Trophoblast cell (in vitro differentiated cells and primary cell): ENCODE measurements around the gene SFSWAP.
"Not testable (repeated sequence)": the region's sequence is repeated elsewhere in the genome, so short reads cannot be mapped to it uniquely, and the experiment has no call there.

Source experiments
- DNase-seq, 2 donors: peaks; one replicate each; pipeline ENCODE4 v3.0.0-alpha.2; 2016
- H2AFZ ChIP-seq: 2 replicates; pipeline ENCODE4 v1.6.1; 2013; ENCODE audit warnings: low read length, moderate library complexity, mild to moderate bottlenecking; ENCODE audit not compliant: insufficient read depth, poor library complexity
- H2AK5ac ChIP-seq: 2 replicates; pipeline ENCODE4 v1.6.1; 2013; ENCODE audit warnings: mild to moderate bottlenecking, low read length
- H2BK120ac ChIP-seq: 2 replicates; pipeline ENCODE4 v1.6.1; 2013; ENCODE audit warnings: low read length, mild to moderate bottlenecking, moderate library complexity; ENCODE audit not compliant: insufficient read depth, poor library complexity
- H2BK12ac ChIP-seq: 2 replicates; pipeline ENCODE4 v1.6.1; 2013; ENCODE audit warnings: mild to moderate bottlenecking, low read length, moderate library complexity
- H2BK5ac ChIP-seq: 2 replicates; pipeline ENCODE4 v1.6.1; 2013; ENCODE audit warnings: low read length, low read depth, moderate library complexity, mild to moderate bottlenecking; ENCODE audit not compliant: poor library complexity
- H3K14ac ChIP-seq: 2 replicates; pipeline ENCODE4 v1.6.1; 2013; ENCODE audit warnings: mild to moderate bottlenecking, low read length
- H3K18ac ChIP-seq: 2 replicates; pipeline ENCODE4 v1.6.1; 2013; ENCODE audit warnings: mild to moderate bottlenecking, low read length
- H3K23ac ChIP-seq: 2 replicates; pipeline ENCODE4 v1.6.1; 2013; ENCODE audit warnings: low read length
- H3K27ac ChIP-seq: 2 replicates; pipeline ENCODE4 v1.5.1; 2013; ENCODE audit warnings: low read depth, mild to moderate bottlenecking, inconsistent platforms, low read length, moderate library complexity
- H3K27me3 ChIP-seq: 2 replicates; pipeline ENCODE4 v1.6.1; 2013; ENCODE audit warnings: inconsistent platforms, mild to moderate bottlenecking, low read length, moderate library complexity; ENCODE audit not compliant: insufficient read depth
- H3K36me3 ChIP-seq, 2 experiments: 1 replicate in 1 of 2; 2 replicates in 1 of 2; pipeline ENCODE4 v1.6.1; 2013; ENCODE audit warnings: low read length in 2 of 2, mild to moderate bottlenecking in 2 of 2, moderate library complexity in 1 of 2; ENCODE audit not compliant: insufficient read depth in 2 of 2, control insufficient read depth in 1 of 2
- H3K4ac ChIP-seq: 2 replicates; pipeline ENCODE4 v1.6.1; 2013; ENCODE audit warnings: low read depth, mild to moderate bottlenecking, low read length, moderate library complexity
- H3K4me1 ChIP-seq, 2 experiments: 1 replicate in 1 of 2; 2 replicates in 1 of 2; pipeline ENCODE4 v1.6.1; 2013; ENCODE audit warnings: low read length in 2 of 2, mild to moderate bottlenecking in 2 of 2, moderate library complexity in 1 of 2; ENCODE audit not compliant: insufficient read depth in 2 of 2, control insufficient read depth in 1 of 2
- H3K4me2 ChIP-seq: 2 replicates; pipeline ENCODE4 v1.6.1; 2013; ENCODE audit warnings: inconsistent platforms, mild to moderate bottlenecking, low read length, moderate library complexity
- H3K4me3 ChIP-seq: 2 replicates; pipeline ENCODE4 v1.5.1; 2013; ENCODE audit warnings: mild to moderate bottlenecking, low read depth, low read length, inconsistent platforms
- H3K79me1 ChIP-seq: one replicate; pipeline ENCODE4 v1.6.1; 2013; ENCODE audit warnings: low read length
- H3K79me2 ChIP-seq: 2 replicates; pipeline ENCODE4 v1.6.1; 2013; ENCODE audit warnings: low read length, mild to moderate bottlenecking; ENCODE audit not compliant: control insufficient read depth, insufficient read depth, poor library complexity
- H3K9ac ChIP-seq: 2 replicates; pipeline ENCODE4 v1.6.1; 2013; ENCODE audit warnings: mild to moderate bottlenecking, low read length
- H3K9me3 ChIP-seq: 2 replicates; pipeline ENCODE4 v1.6.1; 2013; ENCODE audit warnings: low read depth, mild to moderate bottlenecking, control low read depth, inconsistent platforms, low read length; ENCODE audit not compliant: insufficient read depth
- H4K12ac ChIP-seq: 2 replicates; pipeline ENCODE4 v1.6.1; 2013; ENCODE audit warnings: low read depth, mild to moderate bottlenecking, low read length, moderate library complexity
- H4K8ac ChIP-seq: 2 replicates; pipeline ENCODE4 v1.6.1; 2013; ENCODE audit warnings: low read depth, mild to moderate bottlenecking, low read length, moderate library complexity
- H4K91ac ChIP-seq: one replicate; pipeline ENCODE4 v1.6.1; 2013; ENCODE audit warnings: low read depth, mild to moderate bottlenecking, low read length, moderate library complexity
- WGBS: extraction: QIAGEN DNeasy Blood & Tissue Kit; methylation state at CpG from one replicate; pipeline ENCODE4 v1.1.7; 2013; ENCODE audit warnings: missing lambda C conversion rate; ENCODE audit not compliant: insufficient read length, insufficient coverage; ENCODE audit errors: extremely low coverage; 5-methylcytosine and 5-hydroxymethylcytosine counted together

The SFSWAP gene

GRCh38 chr12:131742761-131743160, 31.9 kb downstream of the SFSWAP start:
- no CpG with 5 or more reads among the region's 3 CpGs for WGBS
- not testable (repeated sequence) for H3K14ac ChIP-seq, H2AK5ac ChIP-seq, H3K18ac ChIP-seq, H3K4me3 ChIP-seq, H2BK5ac ChIP-seq, H2BK120ac ChIP-seq, H4K8ac ChIP-seq, H3K79me1 ChIP-seq, H4K12ac ChIP-seq, H2AFZ ChIP-seq, H3K79me2 ChIP-seq, H4K91ac ChIP-seq, H2BK12ac ChIP-seq, H3K23ac ChIP-seq, H3K4me1 ChIP-seq, H3K4me2 ChIP-seq, H3K27ac ChIP-seq, DNase-seq, H3K27me3 ChIP-seq, H3K9ac ChIP-seq, H3K4ac ChIP-seq, H3K9me3 ChIP-seq
- H3K36me3 ChIP-seq = peaks cover 30 to 51% of the 10 kb centered on the region in 2 experiments

DNA sequence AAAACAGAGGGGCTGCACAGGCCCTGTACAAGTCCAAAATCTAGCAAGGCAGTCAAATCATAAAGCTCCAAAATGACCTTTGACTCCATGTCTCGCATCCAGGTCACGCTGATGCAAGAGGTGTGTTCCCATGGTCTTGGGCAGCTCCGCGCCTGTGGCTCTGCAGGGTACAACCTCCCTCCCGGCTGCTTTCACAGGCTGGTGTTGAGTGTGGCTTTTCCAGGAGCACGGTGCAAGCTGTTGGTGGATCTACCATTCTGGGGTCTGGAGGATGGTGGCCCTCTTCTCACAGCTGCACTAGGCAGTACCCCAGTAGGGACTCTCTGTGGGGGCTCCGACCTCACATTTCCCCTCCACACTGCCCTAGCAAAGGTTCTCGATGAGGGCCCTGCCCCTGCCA, 32.5 kb downstream of the SFSWAP start:
- H2BK120ac ChIP-seq, H3K4me2 ChIP-seq, H2AK5ac ChIP-seq, H3K23ac ChIP-seq, H3K27me3 ChIP-seq, H4K8ac ChIP-seq, H3K9ac ChIP-seq, H2BK5ac ChIP-seq, H3K4ac ChIP-seq, H3K79me2 ChIP-seq, H3K14ac ChIP-seq, H2BK12ac ChIP-seq, DNase-seq, H3K4me1 ChIP-seq, H3K27ac ChIP-seq, H3K9me3 ChIP-seq, H4K91ac ChIP-seq, H4K12ac ChIP-seq, H3K18ac ChIP-seq, H3K79me1 ChIP-seq, H2AFZ ChIP-seq: not testable (repeated sequence)
- Histone ChIP-seq H3K36me3 (peaks cover 30 to 56% of the 10 kb centered on the region in 2 experiments), H3K4me3 (peak overlapping the region; percentile 48)
- WGBS = no CpG with 5 or more reads among the region's 8 CpGs

- H3K4me3 ChIP-seq, H3K9me3 ChIP-seq, H3K79me2 ChIP-seq, DNase-seq, H2BK5ac ChIP-seq, H3K18ac ChIP-seq, H3K27me3 ChIP-seq, H3K79me1 ChIP-seq, H2BK120ac ChIP-seq, H3K4me1 ChIP-seq, H4K12ac ChIP-seq, H4K91ac ChIP-seq, H3K9ac ChIP-seq, H2AK5ac ChIP-seq, H3K23ac ChIP-seq, H3K4me2 ChIP-seq, H2AFZ ChIP-seq, H4K8ac ChIP-seq, H3K14ac ChIP-seq, H2BK12ac ChIP-seq, H3K27ac ChIP-seq, H3K4ac ChIP-seq: not testable (repeated sequence)
- WGBS = no CpG with 5 or more reads among the region's 4 CpGs
- peaks cover 30 to 57% of the 10 kb centered on the region in 2 experiments for H3K36me3 ChIP-seq
These were observed 33.0 kb downstream of the SFSWAP start for GRCh38 chr12:131743880-131744279.

- H4K12ac ChIP-seq, H3K4ac ChIP-seq, H3K27ac ChIP-seq, H2BK12ac ChIP-seq, H3K4me3 ChIP-seq, H3K4me2 ChIP-seq, H2BK5ac ChIP-seq, H3K27me3 ChIP-seq, H3K79me1 ChIP-seq, H3K18ac ChIP-seq, DNase-seq, H4K91ac ChIP-seq, H3K4me1 ChIP-seq, H4K8ac ChIP-seq, H2AFZ ChIP-seq, H3K9me3 ChIP-seq, H3K23ac ChIP-seq, H3K9ac ChIP-seq, H3K14ac ChIP-seq, H2AK5ac ChIP-seq, H2BK120ac ChIP-seq, H3K79me2 ChIP-seq: not testable (repeated sequence)
- H3K36me3 ChIP-seq = peaks cover 36 to 63% of the 10 kb centered on the region in 2 experiments
- no CpG with 5 or more reads among the region's 1 CpG for WGBS
These were observed 33.8 kb downstream of the SFSWAP start for GRCh38 chr12:131744675-131745074.
